NCI-H446 treated with DMSO at 0.1 percent for 48 hours (cell line): ENCODE measurements around the gene MFN2.
"Not testable (repeated sequence)": the region's sequence is repeated elsewhere in the genome, so short reads cannot be mapped to it uniquely, and the experiment has no call there.

ENCODE experiments used
- DNase-seq: peaks from one replicate; lab custom pipeline; 2025; lab: John Stamatoyannopoulos, UW

Gene MFN2

DNA sequence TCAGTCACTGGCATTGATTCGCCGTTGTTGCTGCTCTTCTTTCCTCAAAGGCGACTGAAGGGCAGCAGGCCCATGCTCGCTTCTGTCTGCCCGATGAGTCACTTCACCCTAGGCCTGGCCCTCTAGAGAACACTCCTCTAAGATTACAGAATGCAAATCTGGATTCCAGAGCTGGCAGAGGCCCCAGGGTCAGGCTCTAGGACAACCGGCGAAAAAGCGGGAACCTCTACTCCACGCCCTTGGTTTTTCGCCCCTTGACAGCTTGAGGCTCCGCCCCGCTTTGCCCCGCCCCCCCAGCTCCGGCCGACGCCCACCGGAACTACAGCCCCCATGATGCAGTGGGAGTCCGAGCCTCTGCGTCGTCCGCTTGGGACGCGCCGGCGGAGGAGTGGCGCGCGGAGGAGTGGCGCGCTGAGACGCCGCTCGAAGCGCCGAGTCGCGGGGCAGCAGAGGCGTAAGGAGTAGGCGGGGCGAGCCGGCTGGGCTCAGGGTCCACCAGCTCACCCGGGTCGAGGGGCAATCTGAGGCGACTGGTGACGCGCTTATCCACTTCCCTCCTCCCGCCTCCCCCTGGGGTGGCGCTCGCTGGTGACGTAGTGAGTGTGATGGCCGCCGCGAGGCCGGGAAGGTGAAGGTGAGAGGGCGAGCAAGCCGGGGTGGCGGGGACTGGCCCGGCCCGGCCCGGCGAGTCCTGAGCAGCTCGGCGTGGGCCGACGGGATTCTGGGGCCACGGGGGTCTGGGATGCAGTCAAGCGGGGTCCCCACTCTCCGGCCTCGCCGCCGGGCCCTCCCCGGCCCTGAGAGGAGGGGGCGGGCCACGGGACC, at the start of gene MFN2:
MFN2 (plus strand) TSS at position 594 of the 825 bp plus-strand sequence. CDS start 8,725 bp downstream, outside the sequence.
- peak; percentile 99 for DNase-seq

DNA sequence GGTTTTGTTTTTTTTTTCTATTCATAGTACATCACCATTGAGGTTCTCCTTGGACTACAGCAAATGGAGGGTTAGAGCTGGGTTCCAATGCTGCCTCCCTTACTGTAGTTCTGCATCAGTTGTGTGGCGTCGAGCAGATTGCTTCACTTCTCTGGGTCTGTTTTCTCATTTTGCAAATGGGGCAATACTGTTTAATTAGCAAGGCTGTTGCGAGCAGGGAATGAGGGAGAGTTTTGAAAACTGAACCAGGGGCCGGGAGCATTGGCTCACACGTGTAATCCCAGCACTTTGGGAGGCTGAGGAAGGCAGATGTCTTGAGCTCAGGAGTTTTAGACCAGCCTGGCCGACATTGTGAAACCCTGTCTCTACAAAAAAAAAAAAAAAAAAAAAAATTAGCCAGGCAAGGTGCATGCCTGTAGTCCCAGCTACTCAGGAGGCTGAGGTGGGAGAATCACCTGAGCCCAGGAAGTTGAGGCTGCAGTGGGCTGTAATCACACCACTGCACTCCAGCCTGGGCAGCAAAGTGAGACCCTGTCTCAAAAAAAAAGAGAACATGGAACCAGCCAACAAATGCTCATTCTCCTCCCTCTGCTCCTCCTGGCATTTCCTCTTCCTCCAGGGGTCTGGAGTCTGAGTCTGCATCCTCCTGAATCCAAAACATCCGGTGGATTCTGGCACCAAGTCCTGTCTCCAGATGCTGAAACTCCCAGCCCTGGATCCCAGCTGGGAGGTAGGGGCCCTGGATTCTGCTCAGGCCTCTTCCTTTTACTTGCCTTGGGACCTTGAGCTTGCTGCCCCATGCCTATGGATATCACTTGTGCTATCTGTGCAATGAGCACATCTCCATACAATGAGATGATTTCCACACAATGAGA, 49.4 kb upstream of the MFN2 start:
- DNase-seq, result no peak

DNA sequence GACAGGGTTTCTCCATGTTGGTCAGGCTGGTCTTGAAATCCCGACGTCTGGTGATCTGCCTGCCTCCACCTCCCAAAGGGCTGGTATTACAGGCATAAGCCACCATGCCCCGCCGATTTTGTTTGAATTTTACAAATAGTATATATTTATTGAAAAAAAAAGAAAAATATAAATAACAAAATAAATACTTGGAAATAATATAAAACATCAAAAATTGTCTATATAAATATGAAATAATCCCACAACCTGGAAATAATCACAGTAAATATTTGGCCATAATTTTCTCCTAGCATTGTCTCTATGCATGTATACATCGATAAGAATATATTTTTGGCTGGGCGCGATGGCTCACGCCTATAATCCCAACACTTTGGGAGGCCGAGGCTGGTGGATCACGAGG, 48.4 kb upstream of the MFN2 start:
- DNase-seq, result no peak

DNA sequence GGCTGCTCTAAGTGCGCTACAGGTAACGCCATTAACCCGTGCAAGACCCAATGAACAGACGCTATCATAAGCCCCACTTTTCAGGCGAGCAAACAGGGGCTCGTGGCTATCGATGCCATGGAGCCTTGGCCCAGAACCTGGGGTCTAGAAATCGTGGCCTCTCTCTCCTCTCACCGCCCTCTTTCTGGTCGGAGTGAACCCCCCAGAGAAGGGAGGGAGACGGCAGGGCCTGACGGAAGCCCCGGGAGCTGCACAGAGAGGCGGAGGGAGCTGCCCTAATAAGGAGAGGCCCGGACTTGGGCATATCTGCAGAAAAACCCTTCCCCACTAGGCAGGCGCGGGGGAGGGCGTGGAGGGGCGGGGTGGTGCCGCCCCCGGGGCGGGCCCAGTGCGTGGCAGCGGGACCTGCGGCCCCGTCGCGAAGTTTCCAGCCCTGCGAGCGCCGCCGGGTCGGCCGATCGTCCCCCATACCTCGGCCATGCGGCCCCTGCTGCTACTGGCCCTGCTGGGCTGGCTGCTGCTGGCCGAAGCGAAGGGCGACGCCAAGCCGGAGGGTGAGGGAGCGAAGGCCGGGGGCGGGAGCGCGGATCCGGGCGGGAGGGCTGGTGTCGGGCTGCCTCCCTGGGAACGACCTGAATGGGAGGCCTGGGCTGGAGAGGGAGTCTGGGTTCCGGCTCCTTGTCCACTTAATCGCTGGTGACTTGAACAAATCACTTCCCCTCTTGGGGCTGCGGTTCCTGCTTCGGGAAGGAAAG, 45.8 kb upstream of the MFN2 start, which contains the start of gene PLOD1:
PLOD1 (plus strand) TSS at position 416 of the 755 bp plus-strand sequence; CDS start at position 479, 63 bp downstream.
- DNase-seq, result peak; percentile 77

DNA sequence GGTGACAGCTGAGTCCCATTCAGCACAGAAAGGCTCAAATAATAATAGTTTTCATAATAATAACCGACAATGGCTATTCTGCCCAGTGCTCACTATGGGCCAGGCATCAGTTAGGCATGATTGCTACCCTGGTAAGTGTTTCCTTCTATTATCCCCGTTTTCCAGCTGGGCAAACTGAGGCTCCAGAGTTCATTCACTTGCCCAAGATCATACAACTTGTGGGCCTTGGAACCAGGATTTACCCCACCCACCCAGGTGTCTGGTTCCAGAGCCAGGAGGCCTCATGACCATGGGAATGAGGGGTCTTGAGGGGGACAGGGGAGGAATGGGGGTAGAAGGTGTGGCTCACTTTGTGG, 45.2 kb upstream of the MFN2 start:
- no peak for DNase-seq

DNA sequence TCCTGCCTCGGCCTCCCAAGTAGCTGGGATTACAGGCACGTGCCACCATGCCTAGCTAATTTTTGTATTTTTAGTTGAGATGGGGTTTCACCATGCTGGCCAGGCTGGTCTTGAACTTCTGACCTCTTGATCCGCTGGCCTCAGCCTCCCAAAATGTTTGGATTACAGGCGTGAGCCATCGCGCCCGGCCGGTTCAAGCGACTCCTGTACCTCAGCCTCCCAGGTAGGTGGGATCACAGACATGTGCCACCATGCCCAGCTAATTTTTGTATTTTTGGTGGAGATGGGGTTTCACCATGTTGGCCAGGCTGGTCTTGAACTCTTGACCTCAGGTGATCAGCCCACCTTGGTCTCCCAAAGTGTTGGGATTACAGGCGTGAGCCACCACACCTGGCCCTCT, 44.5 kb upstream of the MFN2 start:
- DNase-seq, result not testable (repeated sequence)

DNA sequence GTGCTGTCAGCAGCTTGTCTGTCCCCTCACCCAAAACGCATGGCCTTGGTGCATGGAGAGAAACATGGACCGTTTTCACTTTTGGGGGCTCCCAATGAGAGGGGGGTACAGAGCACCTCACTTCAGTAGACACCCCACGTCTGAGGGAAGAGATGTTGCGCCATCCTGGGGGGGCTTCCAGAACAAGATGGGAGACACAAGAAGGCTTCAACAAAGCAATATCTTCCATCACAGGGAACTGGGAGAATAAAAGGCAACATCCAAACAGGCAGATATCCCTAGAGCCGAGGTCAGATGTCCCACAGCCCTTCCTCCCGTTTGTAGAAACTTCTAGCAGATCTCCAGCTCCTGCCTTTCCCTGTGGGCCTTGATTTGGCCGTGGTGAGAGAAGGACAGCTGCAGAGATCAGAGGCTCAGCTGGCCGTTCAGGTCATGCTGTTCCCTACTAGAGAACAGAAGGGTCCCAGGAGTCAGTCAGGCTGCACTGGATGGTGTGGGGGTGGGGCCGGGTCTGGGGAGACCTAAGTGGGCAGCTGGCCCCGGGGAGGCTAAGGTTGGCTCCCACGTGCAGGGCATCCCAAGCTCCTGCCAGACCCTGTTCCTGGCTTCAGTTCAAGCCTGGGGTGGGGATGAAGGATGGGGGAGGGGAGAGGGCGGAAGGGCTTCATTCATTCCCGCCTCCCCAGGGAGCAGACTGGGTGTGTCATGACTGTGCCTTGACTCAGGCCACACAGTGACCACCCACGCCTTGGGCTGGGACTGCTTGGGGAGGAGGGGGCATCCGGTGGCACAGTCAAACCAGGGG, 41.3 kb upstream of the MFN2 start:
- no peak for DNase-seq

DNA sequence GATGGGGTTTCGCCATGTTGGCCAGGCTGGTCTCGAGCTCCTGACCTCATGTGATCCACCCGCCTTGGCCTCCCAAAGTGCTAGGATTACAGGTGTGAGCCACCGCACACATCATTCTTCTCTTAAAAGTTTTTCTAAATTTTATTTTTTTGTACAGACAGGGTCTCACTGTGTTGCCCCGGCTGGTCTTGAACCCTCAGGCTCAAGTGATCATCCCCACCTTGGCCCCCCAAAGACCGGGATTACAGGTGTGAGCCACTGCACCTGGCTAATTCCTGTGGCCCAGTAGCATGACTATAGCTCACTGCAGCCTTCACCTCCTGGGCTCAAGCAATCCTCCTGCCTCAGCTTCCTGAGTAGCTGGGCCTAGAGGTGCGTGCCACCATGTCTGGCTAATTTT, 40.5 kb upstream of the MFN2 start:
- DNase-seq, result not testable (repeated sequence)

DNA sequence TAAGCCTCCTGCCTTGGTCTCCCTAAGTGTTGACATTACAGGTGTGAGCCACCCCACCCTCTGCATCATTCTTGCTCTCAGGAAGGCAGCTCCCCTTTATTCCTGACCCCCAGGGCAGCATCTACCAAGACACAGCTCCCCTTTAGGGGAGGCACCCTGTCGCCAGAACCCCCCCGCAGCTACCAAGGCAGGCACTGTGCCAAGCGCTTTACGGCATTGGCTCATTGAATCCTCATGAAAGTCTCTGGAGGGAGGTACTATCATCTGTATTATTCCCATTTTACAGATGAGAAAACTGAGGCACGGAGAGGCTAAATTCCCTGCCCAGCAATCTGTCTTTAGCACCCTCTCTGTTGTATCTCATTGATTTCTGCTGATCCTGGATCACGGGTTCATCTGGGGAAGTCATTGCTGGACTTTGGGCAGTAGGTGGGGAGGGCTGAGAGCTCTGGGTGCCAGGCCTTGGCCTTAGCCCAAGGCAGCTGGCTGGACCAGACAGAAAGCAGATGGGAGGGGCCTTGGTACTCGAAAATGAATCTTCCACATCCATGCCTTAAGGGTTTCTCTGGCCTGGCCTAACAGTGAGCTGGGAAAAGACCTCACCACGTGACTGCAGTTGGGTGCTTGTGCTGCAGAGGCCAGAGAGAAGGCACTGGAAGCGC, 39.9 kb upstream of the MFN2 start:
- DNase-seq, result peak; percentile 78

DNA sequence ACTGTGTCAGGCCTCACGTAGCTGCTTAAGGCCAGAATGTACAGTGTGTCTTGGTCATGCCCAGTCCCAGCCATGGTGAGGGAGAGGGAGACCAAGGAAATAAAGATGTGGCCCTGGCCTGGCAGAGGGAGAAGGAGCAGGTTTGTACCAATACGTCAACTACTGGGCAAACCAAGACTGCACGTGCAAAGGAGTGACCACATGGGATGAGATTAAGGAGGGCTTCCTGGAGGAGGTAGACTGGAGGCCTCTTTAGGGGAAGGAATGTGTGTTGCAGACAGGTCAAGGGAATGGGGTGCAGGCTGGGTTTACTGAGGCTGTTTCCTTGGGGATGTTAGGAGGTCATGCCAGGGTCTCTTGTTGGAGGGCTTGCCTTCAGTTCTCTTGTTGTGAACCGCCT, 38.0 kb upstream of the MFN2 start:
- DNase-seq, result no peak

DNA sequence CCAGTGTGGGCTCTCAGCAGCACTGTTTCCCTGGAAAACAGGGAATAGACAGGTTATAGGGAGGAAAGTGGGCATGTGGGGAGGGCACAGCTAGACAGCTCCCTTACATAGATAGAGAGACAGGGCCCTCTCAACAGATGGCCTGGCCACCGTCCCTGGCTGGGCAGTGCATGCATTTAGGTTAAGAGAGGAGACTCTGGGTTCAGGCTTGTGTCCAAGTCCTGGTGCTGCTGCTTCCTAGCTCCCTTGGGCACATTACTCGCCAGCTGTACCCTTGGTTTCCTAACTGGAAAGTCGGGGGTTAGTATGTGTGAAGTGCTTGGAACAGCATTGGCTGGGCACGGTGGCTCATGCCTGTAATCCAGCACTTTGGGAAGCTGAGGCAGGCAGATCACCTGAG, 36.6 kb upstream of the MFN2 start:
- DNase-seq, result peak; percentile 80

DNA sequence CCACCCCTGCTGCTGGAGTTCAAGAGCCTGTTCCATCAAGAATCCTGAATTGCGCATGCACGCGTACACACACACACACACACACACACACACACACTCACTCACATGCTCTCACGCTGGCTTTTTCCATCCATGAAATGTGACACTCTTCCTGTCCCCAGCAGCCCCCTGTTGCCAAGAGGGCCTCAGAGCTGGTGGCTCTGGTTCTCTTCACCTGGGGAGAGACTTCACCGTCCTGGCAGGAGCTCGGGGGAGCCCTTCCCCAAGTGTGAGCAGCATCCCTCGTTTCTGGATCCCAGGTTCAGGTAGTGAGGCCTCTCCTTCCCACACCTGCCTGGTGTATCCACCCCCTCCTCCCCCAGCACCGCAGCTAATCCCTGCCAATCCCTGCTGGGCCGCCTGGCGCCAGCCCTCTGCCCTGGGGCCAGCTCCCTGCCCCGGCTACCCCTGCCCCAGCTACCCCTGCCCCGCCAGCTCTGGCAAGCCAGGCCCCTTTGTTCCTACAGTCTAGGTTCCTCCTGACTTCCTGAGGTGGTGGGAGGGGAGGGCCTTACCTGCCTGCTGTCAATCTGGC, 35.8 kb upstream of the MFN2 start:
- no peak for DNase-seq

DNA sequence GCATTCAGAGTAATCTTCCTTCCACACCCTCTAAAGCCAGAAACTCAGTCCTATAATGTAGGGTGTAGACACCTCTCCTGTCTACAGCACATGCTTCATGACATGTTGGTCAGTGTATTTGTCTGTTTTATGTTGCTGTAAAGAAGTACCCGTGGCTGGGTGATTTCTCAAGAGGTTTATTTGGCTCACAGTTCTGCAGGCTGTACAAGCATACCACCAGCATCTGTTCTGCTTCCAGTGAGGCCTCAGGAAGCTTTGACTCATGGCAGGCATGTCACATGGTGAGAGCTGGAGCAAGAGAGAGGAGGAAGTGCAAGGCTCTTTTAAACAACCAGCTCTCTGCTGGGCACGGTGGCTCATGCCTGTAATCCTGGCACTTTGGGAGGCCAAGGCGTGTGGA, 33.6 kb upstream of the MFN2 start:
- no peak for DNase-seq

DNA sequence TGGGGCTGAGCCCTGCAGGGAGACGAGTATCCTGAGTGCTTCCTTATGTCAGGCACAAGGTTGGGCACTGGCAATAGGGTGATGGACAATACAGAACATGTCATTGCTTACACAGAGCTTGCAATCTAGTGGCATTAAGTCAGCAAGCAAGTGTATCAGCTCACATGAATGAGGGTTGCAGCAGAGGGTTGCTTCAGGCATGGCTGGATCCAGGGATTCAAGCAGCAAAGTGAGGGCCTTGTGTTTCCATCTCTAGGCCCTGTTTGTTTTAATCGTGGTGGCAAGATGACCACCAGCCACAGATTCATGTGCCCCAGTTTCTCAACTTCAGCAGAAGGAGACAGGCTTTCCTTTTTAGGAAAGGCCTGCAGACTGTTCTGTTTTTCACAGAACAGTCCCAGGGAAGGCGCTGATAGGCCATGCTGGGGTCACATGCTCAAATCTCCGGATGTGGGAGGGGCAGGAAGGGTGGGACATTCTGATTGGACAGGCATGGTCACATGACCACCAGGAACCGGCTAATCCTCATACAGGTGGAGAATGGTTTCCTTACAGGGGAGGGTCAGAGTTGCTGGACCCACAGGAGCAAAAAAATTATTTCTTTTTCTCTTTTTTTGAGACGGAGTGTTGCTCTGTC, 31.3 kb upstream of the MFN2 start:
- no peak for DNase-seq

DNA sequence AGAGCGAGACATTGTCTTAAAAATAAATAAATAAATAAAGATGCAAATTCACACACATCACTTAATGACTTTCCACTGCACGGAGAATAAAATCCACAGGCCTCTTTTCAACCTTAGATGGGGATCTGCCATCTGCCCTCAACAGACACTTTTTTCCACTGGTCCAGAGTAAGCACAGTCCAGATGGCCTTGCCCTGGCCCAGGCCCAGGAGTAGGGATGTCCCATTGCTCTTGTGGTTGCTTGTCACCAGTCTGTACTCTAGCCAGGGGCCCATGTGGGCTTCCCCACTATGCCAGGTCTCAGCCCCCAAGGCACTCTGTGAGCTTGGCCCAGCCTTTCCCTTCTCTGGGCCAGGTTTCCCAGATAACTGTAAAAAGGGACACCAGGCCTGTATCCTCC, 28.3 kb upstream of the MFN2 start:
- peak; percentile 70 for DNase-seq

DNA sequence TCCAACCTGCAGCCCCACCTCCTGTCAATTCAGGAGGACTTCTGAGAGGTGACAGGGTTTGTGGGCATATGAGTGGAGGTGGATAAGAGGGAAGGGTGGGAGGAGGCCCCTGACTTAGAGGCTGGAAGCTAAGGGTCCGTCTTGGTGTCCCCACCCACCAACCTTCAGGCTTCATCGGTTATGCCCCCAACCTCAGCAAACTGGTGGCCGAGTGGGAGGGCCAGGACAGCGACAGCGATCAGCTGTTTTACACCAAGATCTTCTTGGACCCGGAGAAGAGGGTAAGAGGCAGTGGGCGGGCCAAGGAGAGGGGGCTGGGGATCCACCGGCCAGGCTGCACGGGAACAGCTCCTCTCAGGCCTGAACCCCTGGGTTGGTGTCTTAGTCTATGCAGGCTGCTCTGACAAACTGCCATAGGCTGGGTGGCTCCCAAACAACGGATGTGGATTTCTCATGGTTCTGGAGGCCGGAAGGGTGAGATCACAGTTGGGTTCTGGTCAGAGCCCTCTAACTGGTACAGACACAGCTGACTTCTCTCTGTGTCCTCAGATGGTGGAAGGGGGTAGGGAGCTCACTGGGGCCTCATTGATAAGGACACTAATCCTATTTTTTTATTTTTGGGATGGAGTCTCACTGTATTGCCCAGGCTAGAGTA, 27.7 kb upstream of the MFN2 start:
- no peak for DNase-seq

DNA sequence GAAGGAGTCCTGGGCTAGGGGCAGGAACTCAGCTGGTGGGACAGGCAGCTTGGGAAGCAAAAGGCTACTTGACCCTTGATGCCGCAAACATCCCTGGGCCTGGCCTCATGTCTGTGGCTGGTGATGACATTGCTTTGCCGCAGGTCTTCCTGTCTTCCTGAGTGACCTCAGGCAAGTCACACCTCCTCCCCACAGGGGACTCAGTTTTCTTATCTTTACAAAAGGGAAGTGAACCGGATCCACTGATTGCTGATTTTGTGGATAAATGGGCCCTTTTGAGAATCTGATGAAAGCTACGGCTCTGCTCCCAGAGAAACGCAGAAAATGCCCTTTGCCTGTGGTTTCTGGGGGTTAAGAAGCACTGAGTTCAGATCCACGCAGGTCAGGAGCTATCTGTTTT, 25.0 kb upstream of the MFN2 start:
- no peak for DNase-seq

DNA sequence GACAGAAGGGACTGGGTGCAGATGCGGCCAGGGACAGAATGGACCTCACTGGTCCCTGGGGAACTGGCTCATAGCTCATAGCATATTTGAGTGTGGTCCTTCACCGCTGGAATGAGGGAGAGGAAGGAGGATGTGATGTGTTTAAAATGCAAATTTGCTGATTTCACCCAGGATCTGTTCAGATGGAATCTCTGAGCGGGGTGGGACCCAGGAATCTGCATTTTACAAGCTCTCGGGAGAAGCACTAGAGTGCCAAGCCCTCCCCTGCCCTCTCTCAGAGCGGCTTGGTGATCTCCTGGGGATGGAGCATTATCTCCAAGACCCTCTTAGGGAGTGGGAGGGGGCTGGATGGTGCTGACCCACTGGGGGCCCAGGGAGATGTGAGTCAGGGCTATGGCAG, 22.8 kb upstream of the MFN2 start:
- no peak for DNase-seq

DNA sequence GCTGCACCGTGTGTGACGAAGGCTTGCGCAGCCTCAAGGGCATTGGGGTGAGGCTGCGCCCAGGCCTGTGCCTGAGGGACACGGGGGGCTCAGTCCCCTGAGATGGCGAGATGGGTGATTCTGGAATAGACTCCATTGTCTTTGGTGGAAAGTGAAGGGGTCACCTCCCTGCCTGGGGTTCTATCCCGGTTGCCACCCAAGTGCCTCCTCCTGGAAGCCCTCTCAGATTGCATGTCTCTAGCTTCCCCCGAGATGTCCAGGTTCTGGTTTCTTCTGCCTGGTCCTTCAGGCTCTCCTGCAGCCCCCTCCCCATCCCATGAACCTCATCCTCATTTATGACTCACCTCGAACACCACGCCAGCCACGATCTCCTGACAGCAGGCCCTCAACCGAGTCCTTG, 22.3 kb upstream of the MFN2 start:
- no peak for DNase-seq

DNA sequence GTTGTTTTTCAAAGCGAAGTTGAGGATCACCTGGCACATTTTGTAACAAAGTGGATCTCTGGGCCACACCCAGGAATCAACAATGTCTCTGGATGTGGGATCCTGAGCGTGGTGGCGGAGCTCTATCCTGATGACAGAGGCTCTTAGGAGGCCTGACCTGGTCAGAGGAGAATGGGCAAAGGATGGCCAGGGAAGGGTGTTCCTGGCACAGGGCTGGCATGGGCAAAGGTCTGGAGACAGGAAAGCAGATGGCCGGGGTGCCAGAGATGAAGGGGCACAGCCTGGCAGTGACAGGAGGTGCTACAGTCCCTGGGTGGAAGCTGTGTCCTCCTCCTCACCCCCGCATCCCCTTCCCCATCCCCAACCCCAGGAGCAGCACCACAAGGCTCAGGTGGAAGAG, 20.0 kb upstream of the MFN2 start:
- DNase-seq, result no peak
